Measurements from ENCODE around the gene DCPS.
"Not testable (repeated sequence)": the region's sequence is repeated elsewhere in the genome, so short reads cannot be mapped to it uniquely, and the experiment has no call there.

DCPS gene

DNA sequence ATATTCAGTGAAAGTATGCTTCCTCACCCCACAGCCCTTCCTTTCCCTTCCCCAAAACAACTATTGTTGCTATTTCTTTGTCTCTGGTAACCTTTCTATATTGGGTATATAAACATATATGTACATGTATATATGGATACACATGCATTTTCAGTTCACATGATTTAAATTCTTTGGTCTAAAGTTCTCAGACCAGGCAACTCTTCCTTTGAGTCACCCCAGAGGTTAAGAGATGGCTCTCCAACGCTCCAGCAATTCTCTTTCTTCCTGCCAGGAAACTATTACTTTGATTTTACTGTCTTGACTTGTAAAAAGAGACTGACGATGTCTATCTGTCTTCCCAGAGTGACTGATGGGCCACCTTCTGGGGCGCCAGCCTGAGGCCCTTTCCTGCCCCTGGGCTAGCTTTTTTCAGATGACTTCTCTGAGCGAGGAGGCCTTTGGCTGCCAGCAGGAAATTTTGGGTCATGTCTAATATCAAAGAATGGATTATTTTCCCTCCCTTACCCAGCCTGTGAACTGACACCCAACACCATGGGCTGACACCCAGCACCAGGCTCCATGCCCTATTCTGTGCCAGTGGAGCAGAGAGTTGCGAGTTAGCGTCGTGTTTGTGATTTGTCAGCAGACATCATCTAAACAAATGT, 37.2 kb downstream of the DCPS start:
- Histone ChIP-seq H3K27me3 (ENCODE audit: control insufficient read depth in 1 of 2, insufficient read depth in 2 of 2, low read length in 2 of 2) (no peaks in the 10 kb centered on the region), H3K36me3 (ENCODE audit: control insufficient read depth in 1 of 2, insufficient read depth in 2 of 2, low read length in 2 of 2) (peaks cover 8 to 61% of the 10 kb centered on the region in 2 donors), H3K9me3 (ENCODE audit: control insufficient read depth in 1 of 2, low read length in 2 of 2) (no peaks in the 10 kb centered on the region), H3K4me3 (ENCODE audit: low read depth in 1 of 2, low read length in 2 of 2) (no peak overlapping the region), H3K4me1 (ENCODE audit: control insufficient read depth in 1 of 2, insufficient read depth in 2 of 2, low read length in 2 of 2) (peaks cover 0 to 10% of the 10 kb centered on the region in 2 donors), H3K27ac (ENCODE audit: low read depth, low read length) (no peak overlapping the region), H3K9ac (ENCODE audit: low read depth in 1 of 2, low read length in 2 of 2) (no peak overlapping the region)

DNA sequence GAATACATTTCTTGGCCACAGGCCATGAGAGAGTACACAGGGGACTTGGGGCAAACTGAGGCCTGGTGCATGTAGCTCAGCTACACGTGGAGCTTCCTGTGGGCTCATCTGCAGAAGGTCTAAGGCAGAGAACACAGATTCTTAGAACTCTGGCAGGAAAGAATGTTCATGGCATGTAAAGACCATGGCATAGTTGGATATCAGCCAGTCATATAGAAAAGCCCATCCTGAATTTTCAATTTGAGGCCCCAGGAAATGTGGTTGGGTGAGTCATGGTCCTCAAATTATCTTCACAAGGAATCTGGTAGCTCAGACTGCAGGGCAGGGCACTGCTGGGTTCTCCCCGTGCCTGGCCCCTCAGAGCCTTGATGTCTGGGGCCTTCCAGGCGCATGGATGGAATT, 37.9 kb downstream of the DCPS start:
- Histone ChIP-seq H3K36me3 (ENCODE audit: control insufficient read depth in 1 of 2, insufficient read depth in 2 of 2, low read length in 2 of 2) (peaks cover 8 to 62% of the 10 kb centered on the region in 2 donors), H3K27ac (ENCODE audit: low read depth, low read length) (no peak overlapping the region), H3K4me1 (ENCODE audit: control insufficient read depth in 1 of 2, insufficient read depth in 2 of 2, low read length in 2 of 2) (peaks cover 0 to 3% of the 10 kb centered on the region in 2 donors)

DNA sequence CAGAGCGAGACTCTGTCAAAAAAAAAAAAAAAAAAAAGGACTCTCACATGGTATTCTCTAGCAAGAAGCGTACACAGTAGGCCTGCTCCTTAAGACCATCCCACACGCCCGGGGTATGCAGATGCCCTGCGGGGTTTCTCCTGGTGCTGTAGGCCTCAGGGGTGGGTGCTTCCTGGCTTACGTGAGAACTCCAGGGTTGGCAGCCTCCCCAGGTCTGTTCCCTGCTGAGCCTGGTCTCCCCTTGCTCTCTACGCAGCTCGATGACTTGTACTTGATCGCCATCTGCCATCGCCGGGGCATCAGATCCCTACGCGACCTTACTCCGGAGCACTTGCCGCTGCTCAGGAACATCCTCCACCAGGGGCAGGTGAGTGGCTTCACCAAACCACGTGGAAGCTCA, 39.2 kb downstream of the DCPS start:
- no peak overlapping the region for H3K9ac ChIP-seq (ENCODE audit: low read depth in 1 of 2, low read length in 2 of 2)
- H3K4me3 ChIP-seq (ENCODE audit: low read depth in 1 of 2, low read length in 2 of 2), result no peak overlapping the region
- no peaks in the 10 kb centered on the region for H3K27me3 ChIP-seq (ENCODE audit: control insufficient read depth in 1 of 2, insufficient read depth in 2 of 2, low read length in 2 of 2)
- peaks cover 8 to 65% of the 10 kb centered on the region in 2 donors for H3K36me3 ChIP-seq (ENCODE audit: control insufficient read depth in 1 of 2, insufficient read depth in 2 of 2, low read length in 2 of 2)
- H3K27ac ChIP-seq (ENCODE audit: low read depth, low read length), result no peak overlapping the region
- no peaks in the 10 kb centered on the region for H3K9me3 ChIP-seq (ENCODE audit: control insufficient read depth in 1 of 2, low read length in 2 of 2)
- H3K4me1 ChIP-seq (ENCODE audit: control insufficient read depth in 1 of 2, insufficient read depth in 2 of 2, low read length in 2 of 2), result no peaks in the 10 kb centered on the region

More for the DNA sequence above, 37.9 kb downstream of the DCPS start:
- Histone ChIP-seq H3K9me3 (ENCODE audit: control insufficient read depth in 1 of 2, low read length in 2 of 2) (no peaks in the 10 kb centered on the region), H3K9ac (ENCODE audit: low read depth in 1 of 2, low read length in 2 of 2) (no peak overlapping the region), H3K27me3 (ENCODE audit: control insufficient read depth in 1 of 2, insufficient read depth in 2 of 2, low read length in 2 of 2) (no peaks in the 10 kb centered on the region), H3K4me3 (ENCODE audit: low read depth in 1 of 2, low read length in 2 of 2) (no peak overlapping the region)

DNA sequence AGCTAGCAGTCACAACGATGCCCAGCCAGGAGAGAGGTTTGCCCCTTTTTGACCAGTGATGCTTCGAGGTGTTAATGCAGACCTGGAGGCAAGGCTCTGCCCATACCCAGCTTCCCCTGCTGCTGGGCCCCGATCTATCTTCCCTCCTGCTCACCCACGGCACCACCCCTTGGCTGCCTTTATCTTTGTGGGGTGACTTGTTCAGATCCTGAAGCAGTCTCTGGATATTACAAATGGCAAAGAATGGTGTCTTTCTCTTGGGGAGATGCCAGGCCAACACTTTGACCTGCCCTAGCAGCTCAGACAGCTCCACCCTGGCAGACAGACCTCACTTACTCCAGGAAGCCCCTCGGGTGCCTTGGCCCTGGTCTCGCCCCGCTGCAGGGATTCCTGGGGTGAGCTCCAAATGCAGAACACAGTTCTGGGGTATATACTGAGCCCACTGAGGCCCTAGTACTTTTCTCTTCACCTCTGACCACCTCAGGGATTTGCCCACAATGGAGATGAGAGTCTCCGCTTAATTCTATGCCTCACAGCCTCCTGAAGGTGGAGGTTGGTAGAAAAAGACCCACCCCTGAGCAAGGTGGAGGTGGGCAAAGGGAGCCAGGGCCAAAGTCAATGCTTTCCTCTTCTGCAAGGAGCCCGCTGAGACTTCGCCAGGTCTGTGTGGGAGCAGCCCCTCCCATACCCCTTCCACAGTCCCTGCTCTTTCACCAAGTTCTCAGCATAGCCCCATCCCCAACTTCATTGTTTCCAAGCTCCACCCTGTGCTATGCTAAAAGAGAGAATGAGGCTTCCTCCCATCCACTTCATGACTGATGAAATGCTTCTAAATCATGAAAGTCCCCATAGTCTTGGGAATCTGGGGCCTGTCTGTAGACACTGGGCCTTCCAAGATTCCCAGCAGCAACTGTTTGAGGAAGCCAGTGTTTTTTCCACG, 40.6 kb downstream of the DCPS start:
- H3K4me3 ChIP-seq (ENCODE audit: low read depth in 1 of 2, low read length in 2 of 2), result no peak overlapping the region
- H3K36me3 ChIP-seq (ENCODE audit: control insufficient read depth in 1 of 2, insufficient read depth in 2 of 2, low read length in 2 of 2), result peaks cover 5 to 52% of the 10 kb centered on the region in 2 donors
- no peaks in the 10 kb centered on the region for H3K27me3 ChIP-seq (ENCODE audit: control insufficient read depth in 1 of 2, insufficient read depth in 2 of 2, low read length in 2 of 2)
- peaks cover 0 to 8% of the 10 kb centered on the region in 2 donors for H3K4me1 ChIP-seq (ENCODE audit: control insufficient read depth in 1 of 2, insufficient read depth in 2 of 2, low read length in 2 of 2)
- no peaks in the 10 kb centered on the region for H3K9me3 ChIP-seq (ENCODE audit: control insufficient read depth in 1 of 2, low read length in 2 of 2)
- H3K27ac ChIP-seq (ENCODE audit: low read depth, low read length), result no peak overlapping the region
- no peak overlapping the region for H3K9ac ChIP-seq (ENCODE audit: low read depth in 1 of 2, low read length in 2 of 2)

DNA sequence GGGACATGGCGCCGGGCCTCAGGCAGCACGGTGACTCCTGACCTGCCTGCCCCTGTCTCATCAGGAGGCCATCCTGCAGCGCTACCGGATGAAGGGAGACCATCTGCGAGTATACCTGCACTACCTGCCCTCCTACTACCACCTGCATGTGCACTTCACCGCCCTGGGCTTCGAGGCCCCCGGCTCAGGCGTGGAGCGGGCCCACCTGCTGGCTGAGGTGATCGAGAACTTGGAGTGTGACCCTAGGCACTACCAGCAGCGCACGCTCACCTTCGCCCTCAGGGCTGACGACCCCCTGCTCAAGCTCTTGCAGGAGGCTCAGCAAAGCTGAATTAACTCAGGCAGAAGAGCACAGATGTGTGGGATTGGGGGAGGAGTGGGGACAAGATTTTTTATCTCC, 41.4 kb downstream of the DCPS start:
- Histone ChIP-seq H3K4me3 (ENCODE audit: low read depth in 1 of 2, low read length in 2 of 2) (no peak overlapping the region), H3K27ac (ENCODE audit: low read depth, low read length) (no peak overlapping the region), H3K9ac (ENCODE audit: low read depth in 1 of 2, low read length in 2 of 2) (no peak overlapping the region), H3K36me3 (ENCODE audit: control insufficient read depth in 1 of 2, insufficient read depth in 2 of 2, low read length in 2 of 2) (peaks cover 4 to 48% of the 10 kb centered on the region in 2 donors), H3K9me3 (ENCODE audit: control insufficient read depth in 1 of 2, low read length in 2 of 2) (no peaks in the 10 kb centered on the region), H3K27me3 (ENCODE audit: control insufficient read depth in 1 of 2, insufficient read depth in 2 of 2, low read length in 2 of 2) (no peaks in the 10 kb centered on the region), H3K4me1 (ENCODE audit: control insufficient read depth in 1 of 2, insufficient read depth in 2 of 2, low read length in 2 of 2) (peaks cover 0 to 8% of the 10 kb centered on the region in 2 donors)

DNA sequence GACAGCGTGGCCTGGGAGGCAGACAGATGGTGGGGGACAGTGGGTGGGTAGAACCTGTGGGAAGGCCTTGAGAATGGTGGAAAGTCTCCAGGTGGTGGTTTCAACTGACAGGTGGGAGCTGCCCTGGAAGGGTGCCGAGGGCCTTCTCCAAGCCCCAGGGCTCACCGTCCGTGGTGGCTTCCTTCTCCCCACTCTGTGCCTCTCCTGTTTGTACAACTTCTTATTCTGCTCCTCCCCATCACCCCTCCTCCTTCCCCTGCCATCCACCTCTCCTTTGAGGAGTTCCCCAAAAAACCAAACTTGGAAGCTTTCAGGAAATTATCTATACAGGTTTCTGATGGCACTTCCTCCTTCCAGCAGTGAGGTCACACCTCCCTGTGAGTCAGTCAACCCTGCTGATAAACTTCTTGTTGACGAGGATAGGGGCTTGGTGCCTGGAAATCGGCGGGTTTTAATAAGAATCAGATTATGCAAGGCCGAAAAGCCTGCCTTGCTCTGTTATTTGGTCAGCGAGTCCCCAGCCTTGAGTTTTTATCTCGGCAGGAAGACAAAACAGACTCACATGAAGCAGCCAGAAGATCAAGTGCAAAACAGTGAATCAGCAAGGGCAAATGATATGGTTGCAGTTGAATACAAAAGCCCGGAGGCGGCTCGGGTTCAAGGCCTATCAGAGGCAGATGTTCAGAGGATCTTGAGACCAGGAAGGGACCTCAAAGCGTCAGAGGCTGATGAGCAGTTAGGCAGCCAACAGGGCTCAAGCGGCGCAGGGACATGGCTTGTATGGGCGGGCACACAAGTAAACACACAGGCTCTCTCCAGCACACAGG, 42.1 kb downstream of the DCPS start:
- Histone ChIP-seq H3K27ac (ENCODE audit: low read depth, low read length) (no peak overlapping the region), H3K4me1 (ENCODE audit: control insufficient read depth in 1 of 2, insufficient read depth in 2 of 2, low read length in 2 of 2) (peaks cover 0 to 8% of the 10 kb centered on the region in 2 donors), H3K9ac (ENCODE audit: low read depth in 1 of 2, low read length in 2 of 2) (no peak overlapping the region)

DNA sequence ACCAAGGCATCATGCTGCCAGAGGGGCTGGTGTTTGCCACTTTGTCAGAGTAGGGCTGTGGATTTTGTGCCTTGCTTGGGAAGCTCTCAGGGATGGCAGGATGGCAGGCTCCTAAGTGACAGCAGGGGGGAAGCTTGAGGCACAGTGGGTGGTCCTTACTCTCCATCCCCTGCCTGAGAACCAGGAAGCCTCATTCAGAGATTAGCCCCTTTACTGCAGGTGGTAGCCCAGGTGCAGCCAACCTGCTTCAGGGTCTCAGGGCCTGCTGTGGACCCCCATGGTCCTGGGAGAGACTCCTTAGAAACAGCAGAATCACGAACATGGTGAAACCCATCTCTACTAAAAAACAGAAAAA, 42.7 kb downstream of the DCPS start:
- H3K4me3 ChIP-seq (ENCODE audit: low read depth in 1 of 2, low read length in 2 of 2), result no peak overlapping the region
- H3K4me1 ChIP-seq (ENCODE audit: control insufficient read depth in 1 of 2, insufficient read depth in 2 of 2, low read length in 2 of 2), result peaks cover 0 to 8% of the 10 kb centered on the region in 2 donors
- H3K9ac ChIP-seq (ENCODE audit: low read depth in 1 of 2, low read length in 2 of 2), result no peak overlapping the region
- no peak overlapping the region for H3K27ac ChIP-seq (ENCODE audit: low read depth, low read length)
- peaks cover 4 to 40% of the 10 kb centered on the region in 2 donors for H3K36me3 ChIP-seq (ENCODE audit: control insufficient read depth in 1 of 2, insufficient read depth in 2 of 2, low read length in 2 of 2)
- H3K27me3 ChIP-seq (ENCODE audit: control insufficient read depth in 1 of 2, insufficient read depth in 2 of 2, low read length in 2 of 2), result no peaks in the 10 kb centered on the region
- no peaks in the 10 kb centered on the region for H3K9me3 ChIP-seq (ENCODE audit: control insufficient read depth in 1 of 2, low read length in 2 of 2)

More for the DNA sequence above, 42.1 kb downstream of the DCPS start:
- Histone ChIP-seq H3K4me3 (ENCODE audit: low read depth in 1 of 2, low read length in 2 of 2) (no peak overlapping the region), H3K27me3 (ENCODE audit: control insufficient read depth in 1 of 2, insufficient read depth in 2 of 2, low read length in 2 of 2) (no peaks in the 10 kb centered on the region), H3K9me3 (ENCODE audit: control insufficient read depth in 1 of 2, low read length in 2 of 2) (no peaks in the 10 kb centered on the region), H3K36me3 (ENCODE audit: control insufficient read depth in 1 of 2, insufficient read depth in 2 of 2, low read length in 2 of 2) (peaks cover 4 to 46% of the 10 kb centered on the region in 2 donors)

DNA sequence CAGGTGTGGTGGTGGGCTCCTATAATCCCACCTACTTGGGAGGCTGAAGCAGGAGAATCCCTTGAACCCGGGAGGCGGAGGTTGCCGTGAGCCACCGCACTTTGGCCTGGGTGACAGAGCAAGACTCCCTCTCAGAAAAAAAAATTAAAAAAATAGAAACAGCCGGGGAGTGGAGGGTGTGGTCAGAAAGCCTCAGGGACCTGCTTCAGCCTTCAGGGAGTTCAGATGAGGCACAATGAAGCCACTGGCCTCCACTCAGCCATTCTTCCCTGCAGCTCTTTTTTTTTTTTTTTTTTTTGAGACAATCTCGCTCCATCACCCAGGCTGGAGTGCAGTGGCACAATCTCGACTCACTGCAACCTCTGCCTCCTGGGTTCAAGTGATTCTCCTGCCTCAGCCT, 43.1 kb downstream of the DCPS start:
- not testable (repeated sequence) for H3K9me3 ChIP-seq (ENCODE audit: control insufficient read depth in 1 of 2, low read length in 2 of 2); H3K27ac ChIP-seq (ENCODE audit: low read depth, low read length); H3K9ac ChIP-seq (ENCODE audit: low read depth in 1 of 2, low read length in 2 of 2); H3K4me3 ChIP-seq (ENCODE audit: low read depth in 1 of 2, low read length in 2 of 2); H3K27me3 ChIP-seq (ENCODE audit: control insufficient read depth in 1 of 2, insufficient read depth in 2 of 2, low read length in 2 of 2); H3K4me1 ChIP-seq (ENCODE audit: control insufficient read depth in 1 of 2, insufficient read depth in 2 of 2, low read length in 2 of 2)
- H3K36me3 ChIP-seq (ENCODE audit: control insufficient read depth in 1 of 2, insufficient read depth in 2 of 2, low read length in 2 of 2), result peaks cover 4 to 36% of the 10 kb centered on the region in 2 donors

DNA sequence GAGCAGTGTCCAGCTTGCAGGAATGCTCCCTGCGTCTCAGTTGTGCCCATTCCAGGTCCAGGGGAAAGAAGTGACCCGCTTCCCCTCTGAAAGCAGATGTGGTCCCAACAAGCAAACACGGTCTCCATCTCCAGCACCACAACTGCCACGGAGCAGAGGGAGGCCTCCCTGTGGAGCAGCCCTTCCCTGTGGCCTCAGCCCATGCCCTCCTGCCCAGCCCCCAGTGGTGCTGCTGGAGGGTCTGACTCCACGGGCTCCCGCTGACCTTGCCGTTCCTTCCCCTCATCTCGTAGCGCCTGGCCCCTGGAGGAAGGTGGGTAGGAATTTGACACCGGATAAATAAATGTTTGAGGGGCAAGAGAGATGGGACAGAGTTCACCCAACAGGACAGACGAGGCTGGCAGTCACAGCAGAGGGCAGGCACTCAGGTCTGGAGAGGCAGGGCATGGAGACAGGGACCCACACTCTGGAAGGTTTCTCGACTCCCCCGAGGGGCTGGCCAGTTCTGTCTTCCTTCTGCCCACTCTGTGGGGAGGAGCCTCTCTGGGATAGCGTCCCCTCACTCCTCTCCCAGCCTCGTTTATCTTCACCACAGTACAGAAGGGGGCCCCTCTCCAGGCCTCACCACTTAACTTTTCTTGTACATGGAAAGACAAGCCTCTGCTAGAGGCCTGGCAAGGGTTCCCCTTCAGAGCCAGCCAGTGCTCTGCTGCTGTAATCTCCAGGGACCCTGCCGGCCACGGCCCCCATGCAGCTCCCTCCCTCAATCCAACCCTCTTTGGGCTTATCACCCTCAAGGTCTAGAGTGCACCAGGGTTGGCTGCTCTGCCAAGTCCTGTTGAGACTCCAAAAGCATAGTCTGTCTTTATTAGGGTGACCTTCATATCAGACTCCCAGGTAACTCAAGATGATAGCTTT, 44.1 kb downstream of the DCPS start:
- Histone ChIP-seq H3K36me3 (ENCODE audit: control insufficient read depth in 1 of 2, insufficient read depth in 2 of 2, low read length in 2 of 2) (peaks cover 4 to 32% of the 10 kb centered on the region in 2 donors), H3K27me3 (ENCODE audit: control insufficient read depth in 1 of 2, insufficient read depth in 2 of 2, low read length in 2 of 2) (no peaks in the 10 kb centered on the region), H3K4me1 (ENCODE audit: control insufficient read depth in 1 of 2, insufficient read depth in 2 of 2, low read length in 2 of 2) (peaks cover 4 to 8% of the 10 kb centered on the region in 2 donors), H3K27ac (ENCODE audit: low read depth, low read length) (no peak overlapping the region), H3K9me3 (ENCODE audit: control insufficient read depth in 1 of 2, low read length in 2 of 2) (no peaks in the 10 kb centered on the region), H3K9ac (ENCODE audit: low read depth in 1 of 2, low read length in 2 of 2) (no peak overlapping the region), H3K4me3 (ENCODE audit: low read depth in 1 of 2, low read length in 2 of 2) (no peak overlapping the region)

Data from duodenal mucosa (tissue), 2 donors.